ENCODE data around the gene LRRC75A.

DNA sequence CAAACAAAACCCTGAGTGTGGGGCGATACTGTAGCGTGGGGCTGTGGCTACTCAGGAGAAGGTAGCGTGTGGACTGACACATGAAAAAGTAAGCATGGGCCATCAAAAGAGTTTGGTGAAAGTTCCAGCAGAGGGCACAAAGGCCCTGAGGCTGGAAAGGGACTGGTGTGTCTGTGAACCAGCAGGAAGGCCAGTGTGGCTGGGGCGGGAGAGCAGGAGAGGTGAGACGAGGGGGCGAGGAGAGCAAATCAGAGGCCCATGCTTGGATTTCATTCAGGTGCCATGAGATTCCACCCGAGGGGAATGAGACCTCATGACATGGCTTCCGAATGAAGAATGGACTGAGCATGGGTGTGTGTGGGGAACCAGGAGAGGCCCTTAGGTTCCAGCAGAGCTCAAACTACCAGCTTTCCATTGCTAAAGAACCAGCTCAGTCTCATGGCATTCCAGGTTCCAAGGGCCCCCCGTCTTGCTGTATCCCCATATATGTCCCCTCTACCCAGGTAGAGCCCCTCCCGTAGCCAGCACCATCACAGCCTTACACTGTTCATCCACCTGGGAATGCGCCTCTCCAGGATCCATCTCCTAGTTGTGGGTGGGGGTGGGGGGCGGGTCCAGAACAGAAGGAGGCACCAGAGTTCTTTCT lies 45.5 kb downstream of the LRRC75A start:
- TF ChIP-seq, protein P1, sequence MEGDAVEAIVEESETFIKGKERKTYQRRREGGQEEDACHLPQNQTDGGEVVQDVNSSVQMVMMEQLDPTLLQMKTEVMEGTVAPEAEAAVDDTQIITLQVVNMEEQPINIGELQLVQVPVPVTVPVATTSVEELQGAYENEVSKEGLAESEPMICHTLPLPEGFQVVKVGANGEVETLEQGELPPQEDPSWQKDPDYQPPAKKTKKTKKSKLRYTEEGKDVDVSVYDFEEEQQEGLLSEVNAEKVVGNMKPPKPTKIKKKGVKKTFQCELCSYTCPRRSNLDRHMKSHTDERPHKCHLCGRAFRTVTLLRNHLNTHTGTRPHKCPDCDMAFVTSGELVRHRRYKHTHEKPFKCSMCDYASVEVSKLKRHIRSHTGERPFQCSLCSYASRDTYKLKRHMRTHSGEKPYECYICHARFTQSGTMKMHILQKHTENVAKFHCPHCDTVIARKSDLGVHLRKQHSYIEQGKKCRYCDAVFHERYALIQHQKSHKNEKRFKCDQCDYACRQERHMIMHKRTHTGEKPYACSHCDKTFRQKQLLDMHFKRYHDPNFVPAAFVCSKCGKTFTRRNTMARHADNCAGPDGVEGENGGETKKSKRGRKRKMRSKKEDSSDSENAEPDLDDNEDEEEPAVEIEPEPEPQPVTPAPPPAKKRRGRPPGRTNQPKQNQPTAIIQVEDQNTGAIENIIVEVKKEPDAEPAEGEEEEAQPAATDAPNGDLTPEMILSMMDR (IDR thresholded peaks at IDR 0.05; ENCODE audit: low read depth, low read length): peak; percentile 9
- TF ChIP-seq MYC (IDR thresholded peaks at IDR 0.05; ENCODE audit: low read depth, low read length): no peak
